HG03064 (cell line): ENCODE measurements around the gene ANAPC5.
"Not testable (repeated sequence)": the region's sequence is repeated elsewhere in the genome, so short reads cannot be mapped to it uniquely, and the experiment has no call there.

ENCODE experiments used
- ATAC-seq: cut with Tn5 transposase; IDR thresholded peaks from one replicate; pipeline ENCODE4 v1.9.1; 2021; ENCODE audit warnings: low read depth; ENCODE audit not compliant: unreplicated experiment

Gene ANAPC5

GRCh38 chr12:121325922-121326396, 26.3 kb downstream of the ANAPC5 start:
- no peak for ATAC-seq

- ATAC-seq = no peak
These were observed 28.3 kb downstream of the ANAPC5 start for GRCh38 chr12:121323908-121324307.

DNA sequence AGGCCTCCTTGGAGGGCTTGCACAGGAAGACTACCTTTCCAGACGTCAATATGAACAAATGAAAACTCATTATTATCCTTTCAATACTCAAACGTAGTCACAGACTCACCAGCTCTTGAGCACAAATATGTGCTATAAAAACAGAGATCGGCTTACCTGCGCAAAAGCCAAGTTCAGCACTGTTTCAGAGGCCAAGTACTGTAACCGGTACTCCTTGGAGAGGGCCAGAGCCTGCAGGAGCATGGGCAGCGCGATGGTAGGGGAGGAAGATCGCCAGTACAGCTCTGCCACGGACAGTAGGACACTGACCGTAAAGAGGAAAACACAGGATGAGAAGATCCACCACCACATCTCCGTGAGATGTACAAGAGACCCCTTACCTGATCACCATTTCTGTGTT, 34.1 kb downstream of the ANAPC5 start:
- no peak for ATAC-seq

GRCh38 chr12:121314431-121314830, 37.8 kb downstream of the ANAPC5 start:
- no peak for ATAC-seq

GRCh38 chr12:121310231-121310630, 42.0 kb downstream of the ANAPC5 start:
- not testable (repeated sequence) for ATAC-seq

DNA sequence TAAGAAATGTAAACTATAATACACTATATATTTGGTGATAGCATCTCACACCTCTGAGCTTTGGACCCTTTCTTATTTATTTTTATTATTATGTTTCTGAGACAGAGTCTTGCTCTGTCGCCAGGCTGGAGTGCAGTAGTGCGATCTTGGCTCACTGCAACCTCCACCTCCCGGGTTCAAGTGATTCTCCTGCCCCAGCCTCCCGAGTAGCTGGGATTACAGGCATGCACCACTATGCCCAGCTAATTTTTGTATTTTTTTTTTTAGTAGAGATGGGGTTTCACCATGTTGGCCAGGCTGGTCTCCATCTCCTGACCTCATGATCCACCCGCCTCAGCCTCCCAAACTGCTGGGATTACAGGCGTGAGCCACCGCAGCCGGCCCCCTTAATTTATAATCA, 44.8 kb downstream of the ANAPC5 start:
- not testable (repeated sequence) for ATAC-seq

GRCh38 chr12:121304306-121304705, 47.9 kb downstream of the ANAPC5 start:
- no peak for ATAC-seq

DNA sequence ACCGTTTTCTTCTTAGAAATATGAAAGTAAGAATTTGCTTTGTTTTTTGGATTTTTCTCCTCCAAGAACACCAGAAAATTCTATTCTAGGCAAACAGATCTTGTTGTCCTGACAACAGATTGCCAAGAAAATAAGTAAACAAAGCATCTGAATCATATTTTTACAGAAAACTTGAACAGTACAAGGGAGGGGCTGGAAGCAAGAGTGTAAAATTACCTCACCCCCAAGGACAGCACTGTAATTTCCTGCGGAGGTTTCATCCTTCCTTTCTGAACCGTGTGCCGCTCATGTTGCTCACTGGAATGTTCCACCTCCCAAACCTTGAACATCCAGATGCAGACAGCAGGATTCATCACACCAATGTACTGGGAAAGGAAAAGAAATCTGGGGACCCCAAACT, 50.3 kb downstream of the ANAPC5 start:
- no peak for ATAC-seq

DNA sequence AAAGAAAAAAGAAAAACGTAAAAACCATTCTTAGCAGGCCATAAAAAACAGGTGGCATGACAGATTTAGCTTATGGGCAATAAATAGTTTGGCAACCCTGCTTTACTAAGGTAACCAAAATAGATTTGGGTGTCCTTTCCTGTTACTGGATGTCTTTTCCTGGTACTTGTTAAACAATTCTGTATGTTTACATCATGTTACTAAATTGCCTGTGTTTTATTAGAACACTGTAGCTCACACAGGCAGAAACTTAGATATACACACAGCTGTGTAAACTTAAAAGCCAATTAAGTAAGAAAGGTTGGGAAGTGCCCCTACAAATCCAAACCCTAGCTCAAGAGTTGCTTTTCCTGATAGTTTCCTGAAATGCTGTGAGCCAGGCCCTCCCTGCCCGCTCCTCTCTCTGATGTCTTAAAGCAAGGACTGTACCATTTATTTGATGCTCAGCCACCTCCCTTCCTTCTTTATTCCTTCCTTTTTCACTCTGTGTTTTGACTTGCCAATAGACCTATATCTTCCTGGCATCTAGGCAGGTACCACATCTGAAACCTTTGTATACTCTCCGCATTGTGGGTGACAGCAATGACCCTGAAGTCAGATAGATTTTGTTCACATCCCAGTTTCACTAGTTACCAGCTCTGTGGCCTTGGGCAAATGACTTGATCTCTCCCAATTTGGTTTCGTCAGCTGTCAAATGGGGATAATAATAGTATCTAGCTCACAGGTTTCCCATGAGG, 52.0 kb downstream of the ANAPC5 start:
- no peak for ATAC-seq

DNA sequence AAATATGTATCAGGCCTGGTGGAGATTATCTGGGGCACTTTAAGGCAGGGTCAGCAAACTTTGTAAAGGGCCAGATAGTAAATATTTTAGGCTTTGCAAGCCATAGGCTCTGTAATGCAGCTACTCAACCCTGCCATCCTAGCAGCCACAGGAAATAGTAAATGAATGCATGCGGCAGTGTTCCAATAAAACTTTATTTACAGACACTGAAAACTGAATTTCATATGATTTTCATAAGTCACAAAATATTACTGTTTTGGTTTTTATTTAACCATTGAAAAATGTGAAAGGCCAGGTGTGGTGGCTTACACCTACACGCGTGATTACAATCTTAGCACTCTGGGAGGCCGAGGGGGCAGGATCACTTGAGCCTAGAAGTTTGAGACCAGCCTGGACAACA, 52.5 kb downstream of the ANAPC5 start:
- no peak for ATAC-seq

GRCh38 chr12:121298411-121298810, 53.8 kb downstream of the ANAPC5 start:
- ATAC-seq = not testable (repeated sequence)

GRCh38 chr12:121297435-121297991, 54.7 kb downstream of the ANAPC5 start:
- no peak for ATAC-seq

- ATAC-seq = peak; percentile 73
These were observed 55.4 kb downstream of the ANAPC5 start, which contains the start of gene CAMKK2 for GRCh38 chr12:121296618-121297434. CAMKK2 (minus strand) TSS chr12:121296709; CDS start chr12:121274526, 22,183 bp downstream.

- peak; percentile 26 for ATAC-seq
These were observed 56.2 kb downstream of the ANAPC5 start for GRCh38 chr12:121295746-121296617.

DNA sequence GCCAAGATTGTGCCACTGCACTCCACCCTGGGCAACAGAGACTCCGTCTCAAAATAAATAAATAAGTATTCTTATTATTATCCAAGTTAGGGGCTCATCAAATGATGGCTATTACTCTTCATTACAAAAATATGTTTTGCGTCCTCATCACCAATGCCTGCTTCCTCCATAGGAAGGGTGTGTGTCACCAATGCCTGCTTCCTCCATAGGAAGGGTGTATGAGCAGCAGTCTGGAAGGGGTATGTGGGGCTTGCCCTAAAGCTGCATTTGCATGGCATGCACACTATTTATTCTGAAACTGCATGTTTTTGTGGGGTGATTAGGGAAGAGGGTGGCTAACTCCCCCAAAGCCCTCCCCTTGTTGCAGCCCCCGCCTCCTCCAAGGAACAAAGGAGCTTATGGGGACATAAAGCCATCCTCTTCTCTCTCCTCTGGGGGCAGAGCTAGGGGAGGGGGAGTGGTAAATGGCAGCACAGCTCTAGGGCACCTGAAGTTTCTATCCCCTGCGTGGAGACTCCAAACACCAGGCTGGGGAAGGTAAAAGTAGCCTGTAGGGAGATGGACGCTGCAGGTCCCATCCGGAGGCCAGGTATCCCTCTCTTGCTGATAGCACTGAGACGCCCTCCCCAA, 57.0 kb downstream of the ANAPC5 start:
- ATAC-seq = no peak

DNA sequence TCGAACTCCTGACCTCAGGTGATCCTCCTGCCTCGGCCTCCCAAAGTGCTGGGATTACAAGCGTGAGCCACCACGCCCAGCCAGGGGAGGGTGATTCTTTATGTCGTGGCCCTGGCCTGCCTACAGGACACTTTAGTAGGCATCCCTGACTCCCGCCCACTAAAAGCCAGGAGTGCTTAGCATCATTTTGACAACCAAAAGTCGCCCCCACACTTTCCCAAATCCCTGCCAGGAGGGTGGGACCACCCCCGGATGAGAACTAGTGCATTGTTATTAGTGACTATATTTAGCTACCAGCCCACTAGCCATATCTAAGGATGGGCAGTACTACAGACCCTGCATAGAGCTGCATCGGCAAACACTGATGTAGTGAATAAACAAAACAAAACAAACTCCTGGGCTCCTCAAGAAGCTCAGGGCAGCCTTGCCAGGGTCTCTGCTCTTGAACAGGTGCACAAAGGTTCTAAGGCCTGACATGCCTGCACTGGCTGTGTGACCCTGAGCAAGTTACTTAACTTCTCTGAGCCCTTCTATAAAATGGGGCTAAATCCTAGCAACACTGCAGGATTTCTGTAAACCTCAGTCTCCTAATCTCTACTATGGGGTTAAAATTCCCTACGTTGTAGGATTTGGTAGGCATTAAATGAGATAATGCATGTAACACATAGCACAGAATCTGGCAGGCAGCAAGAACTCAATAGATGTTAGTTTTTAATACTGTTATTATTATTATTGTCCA, 57.9 kb downstream of the ANAPC5 start:
- no peak for ATAC-seq

DNA sequence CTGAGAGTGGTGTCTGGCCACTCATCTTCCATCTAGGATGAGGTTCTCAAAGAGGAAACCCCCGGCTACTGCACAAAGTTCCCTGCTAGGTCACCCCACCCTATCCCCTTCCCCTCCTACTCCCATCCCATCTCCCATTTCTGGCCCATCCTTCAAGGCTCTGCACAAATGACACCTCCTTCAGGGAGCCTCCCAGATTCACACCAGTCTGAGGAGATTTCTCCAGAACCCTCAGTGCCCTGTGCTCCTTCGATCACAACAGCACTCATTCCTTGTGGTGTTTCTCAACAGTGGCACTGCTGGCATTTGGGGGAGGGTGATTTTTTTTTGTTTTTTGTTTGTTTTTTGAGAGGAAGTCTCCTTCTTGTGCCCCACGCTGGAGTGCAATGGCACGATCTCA, 58.6 kb downstream of the ANAPC5 start:
- no peak for ATAC-seq

DNA sequence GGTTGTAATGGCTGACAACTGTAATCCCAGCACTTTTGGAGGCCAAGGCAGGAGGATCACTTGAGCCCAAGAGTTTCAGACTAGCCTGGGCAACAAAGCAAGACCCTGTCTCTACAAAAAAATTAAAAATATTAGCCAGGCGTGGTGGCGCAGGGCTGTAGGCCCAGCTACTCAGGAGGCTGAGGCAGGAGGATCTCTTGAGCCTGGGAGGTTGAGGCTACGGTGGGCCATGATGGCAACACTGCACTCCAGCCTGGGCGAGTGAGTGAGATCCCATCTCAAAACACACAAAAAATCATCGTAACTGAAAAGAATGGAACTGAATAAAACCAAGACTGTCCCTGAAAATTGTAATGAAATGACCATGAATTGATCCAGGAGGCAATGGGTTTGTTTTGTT, 61.8 kb downstream of the ANAPC5 start:
- ATAC-seq = no peak

DNA sequence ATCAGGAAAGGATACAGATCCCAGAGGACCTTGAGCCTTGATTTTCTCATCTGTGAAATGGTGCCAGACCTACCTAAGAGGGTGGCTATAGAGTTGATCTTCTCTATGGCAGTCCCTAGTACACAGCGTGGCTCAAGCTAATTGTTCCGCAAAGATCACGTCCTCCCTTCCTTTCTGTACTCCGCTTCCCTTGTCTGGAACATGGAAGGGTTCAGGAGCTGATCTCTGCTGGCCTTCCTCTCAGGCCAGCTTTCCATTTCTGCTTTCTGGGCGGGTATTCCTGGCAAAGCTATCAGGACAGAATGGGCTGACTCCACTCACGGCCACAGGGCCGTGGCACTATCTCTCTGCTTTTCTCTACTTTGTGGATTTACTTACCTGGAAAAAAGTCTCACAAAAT, 62.2 kb downstream of the ANAPC5 start:
- no peak for ATAC-seq
